SK-N-MC (cell line): ENCODE data around the gene KIAA1328.

Experiments used
- EZH2 ChIP-seq: fragments of 200-600 bp; sonication (generic); IDR thresholded peaks from one replicate; pipeline ENCODE4 v1.6.1; 2017; ENCODE audit warnings: antibody characterized with exemption
- FOXP2 ChIP-seq: optimal IDR thresholded peaks from 2 replicates; pipeline ENCODE3; 2011; ENCODE audit warnings: mild to moderate bottlenecking, moderate library complexity; ENCODE audit not compliant: insufficient read depth; ENCODE audit errors: extremely low read length, control extremely low read depth
- POLR2AphosphoS5 ChIP-seq: IDR thresholded peaks from 2 replicates; pipeline ENCODE4 v1.6.1; 2012; ENCODE audit warnings: mild to moderate bottlenecking, low read depth, low read length, borderline replicate concordance

GRCh38 chr18:37247497-37248161 is 418.7 kb downstream of the KIAA1328 start:
- no peak for TF ChIP-seq POLR2AphosphoS5
- TF ChIP-seq EZH2: no peak
- TF ChIP-seq FOXP2: no peak
